Measurements from ENCODE around the gene CCL11. TPM values are rescaled to one million over a fixed set of nuclear protein-coding genes. Genes with fewer than 3 reads are reported as not detected.

CCL11 gene
- total and polyA plus RNA-seq, 4 donors = not detected

GRCh38 chr17:34260861-34261260 lies 24.7 kb upstream of the CCL11 start:
- Histone ChIP-seq H3K9ac (ENCODE audit: low read depth in 1 of 2, low read length in 2 of 2) (no peak overlapping the region), H3K36me3 (ENCODE audit: control insufficient read depth in 4 of 4, insufficient read depth in 3 of 4, low read depth in 1 of 4, low read length in 3 of 4) (no peaks in the 10 kb centered on the region), H3K4me1 (ENCODE audit: control insufficient read depth in 4 of 4, insufficient read depth in 4 of 4, low read length in 3 of 4) (no peaks in the 10 kb centered on the region), H3K4me3 (ENCODE audit: low read depth in 1 of 3, low read length in 3 of 3) (no peak overlapping the region), H3K27ac (ENCODE audit: low read depth in 1 of 2, low read length in 2 of 2) (no peak overlapping the region), H3K9me3 (ENCODE audit: control insufficient read depth in 4 of 4, low read length in 3 of 4) (no peaks in the 10 kb centered on the region), H3K27me3 (ENCODE audit: control insufficient read depth in 4 of 4, insufficient read depth in 4 of 4, low read length in 3 of 4) (no peaks in the 10 kb centered on the region)
- no peak for DNase-seq (ENCODE audit: low spot score)
- WGBS = 64% methylated on average over 4 of the region's 4 CpGs
- TF ChIP-seq SP1 (IDR thresholded peaks at IDR 0.05) = no peak
- no peak for TF ChIP-seq FOXA2 (IDR thresholded peaks at IDR 0.05)
- TF ChIP-seq, protein P1, sequence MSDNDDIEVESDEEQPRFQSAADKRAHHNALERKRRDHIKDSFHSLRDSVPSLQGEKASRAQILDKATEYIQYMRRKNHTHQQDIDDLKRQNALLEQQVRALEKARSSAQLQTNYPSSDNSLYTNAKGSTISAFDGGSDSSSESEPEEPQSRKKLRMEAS (IDR thresholded peaks at IDR 0.05) = no peak
- no peak for TF ChIP-seq HNF4G (IDR thresholded peaks at IDR 0.05)
- no peak for TF ChIP-seq YY1 (IDR thresholded peaks at IDR 0.05)
- TF ChIP-seq CTCF (IDR thresholded peaks at IDR 0.05; ENCODE audit: low read depth, low read length, missing input control) = no peak
- no peak for TF ChIP-seq RAD21 (IDR thresholded peaks at IDR 0.05)
- TF ChIP-seq NR2F2 (IDR thresholded peaks at IDR 0.05) = no peak
- TF ChIP-seq GABPA (IDR thresholded peaks at IDR 0.05 in 1 of 2, conservative IDR thresholded peaks at IDR 0.05 in 1 of 2) = no peak
- no peak for TF ChIP-seq JUND (IDR thresholded peaks at IDR 0.05)
- no peak for TF ChIP-seq EGR1 (IDR thresholded peaks at IDR 0.05; ENCODE audit: low read depth in 2 of 2)
- TF ChIP-seq, protein P2, sequence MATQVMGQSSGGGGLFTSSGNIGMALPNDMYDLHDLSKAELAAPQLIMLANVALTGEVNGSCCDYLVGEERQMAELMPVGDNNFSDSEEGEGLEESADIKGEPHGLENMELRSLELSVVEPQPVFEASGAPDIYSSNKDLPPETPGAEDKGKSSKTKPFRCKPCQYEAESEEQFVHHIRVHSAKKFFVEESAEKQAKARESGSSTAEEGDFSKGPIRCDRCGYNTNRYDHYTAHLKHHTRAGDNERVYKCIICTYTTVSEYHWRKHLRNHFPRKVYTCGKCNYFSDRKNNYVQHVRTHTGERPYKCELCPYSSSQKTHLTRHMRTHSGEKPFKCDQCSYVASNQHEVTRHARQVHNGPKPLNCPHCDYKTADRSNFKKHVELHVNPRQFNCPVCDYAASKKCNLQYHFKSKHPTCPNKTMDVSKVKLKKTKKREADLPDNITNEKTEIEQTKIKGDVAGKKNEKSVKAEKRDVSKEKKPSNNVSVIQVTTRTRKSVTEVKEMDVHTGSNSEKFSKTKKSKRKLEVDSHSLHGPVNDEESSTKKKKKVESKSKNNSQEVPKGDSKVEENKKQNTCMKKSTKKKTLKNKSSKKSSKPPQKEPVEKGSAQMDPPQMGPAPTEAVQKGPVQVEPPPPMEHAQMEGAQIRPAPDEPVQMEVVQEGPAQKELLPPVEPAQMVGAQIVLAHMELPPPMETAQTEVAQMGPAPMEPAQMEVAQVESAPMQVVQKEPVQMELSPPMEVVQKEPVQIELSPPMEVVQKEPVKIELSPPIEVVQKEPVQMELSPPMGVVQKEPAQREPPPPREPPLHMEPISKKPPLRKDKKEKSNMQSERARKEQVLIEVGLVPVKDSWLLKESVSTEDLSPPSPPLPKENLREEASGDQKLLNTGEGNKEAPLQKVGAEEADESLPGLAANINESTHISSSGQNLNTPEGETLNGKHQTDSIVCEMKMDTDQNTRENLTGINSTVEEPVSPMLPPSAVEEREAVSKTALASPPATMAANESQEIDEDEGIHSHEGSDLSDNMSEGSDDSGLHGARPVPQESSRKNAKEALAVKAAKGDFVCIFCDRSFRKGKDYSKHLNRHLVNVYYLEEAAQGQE (IDR thresholded peaks at IDR 0.05) = no peak
- TF ChIP-seq HNF4A (conservative IDR thresholded peaks at IDR 0.05) = no peak
- no peak for TF ChIP-seq RXRA (IDR thresholded peaks at IDR 0.05)
- no peak for TF ChIP-seq ZBTB33 (IDR thresholded peaks at IDR 0.05)

DNA sequence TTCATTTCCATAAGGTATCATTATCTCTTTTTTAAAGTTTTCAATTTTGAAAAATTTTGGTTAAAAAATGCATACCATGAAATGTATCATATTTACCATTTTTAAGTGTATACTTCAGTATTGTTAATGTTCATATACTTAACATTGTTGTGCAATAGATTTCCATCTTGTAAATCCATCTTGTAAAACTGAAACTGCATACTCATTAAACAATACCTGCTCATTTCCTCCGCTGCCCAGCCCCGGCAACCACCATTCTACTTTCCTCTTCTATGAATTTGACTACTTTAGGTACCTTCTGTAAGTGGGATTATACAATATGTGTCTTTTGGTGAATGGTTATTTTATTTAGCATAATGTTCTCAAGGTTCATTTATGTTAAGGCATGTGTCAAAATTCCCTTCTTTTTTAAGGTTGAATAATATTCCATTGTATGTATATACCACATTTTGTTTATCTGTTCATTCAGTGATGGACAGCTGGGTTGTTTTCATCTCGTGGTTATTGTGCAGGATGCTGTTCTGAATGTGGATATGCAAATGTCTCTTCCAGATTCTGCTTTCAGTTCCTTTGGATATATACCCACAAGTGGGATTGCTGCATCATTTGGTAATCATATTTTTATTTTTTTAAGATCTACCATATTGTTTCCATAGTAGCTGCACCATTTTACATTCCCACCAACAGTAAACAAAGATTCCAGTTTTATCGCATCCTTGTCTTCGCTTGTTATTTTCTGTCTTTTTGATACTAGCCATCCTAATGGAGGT lies 23.8 kb upstream of the CCL11 start:
- no peak for DNase-seq (ENCODE audit: low spot score)
- WGBS = 83% methylated on average over 5 of the region's 5 CpGs
- H3K4me3 ChIP-seq (ENCODE audit: low read depth in 1 of 3, low read length in 3 of 3) = no peak overlapping the region
- no peak overlapping the region for H3K9ac ChIP-seq (ENCODE audit: low read depth in 1 of 2, low read length in 2 of 2)
- no peaks in the 10 kb centered on the region for H3K36me3 ChIP-seq (ENCODE audit: control insufficient read depth in 4 of 4, insufficient read depth in 3 of 4, low read depth in 1 of 4, low read length in 3 of 4)
- H3K27me3 ChIP-seq (ENCODE audit: control insufficient read depth in 4 of 4, insufficient read depth in 4 of 4, low read length in 3 of 4) = no peaks in the 10 kb centered on the region
- no peak overlapping the region for H3K27ac ChIP-seq (ENCODE audit: low read depth in 1 of 2, low read length in 2 of 2)
- no peaks in the 10 kb centered on the region for H3K4me1 ChIP-seq (ENCODE audit: control insufficient read depth in 4 of 4, insufficient read depth in 4 of 4, low read length in 3 of 4)
- H3K9me3 ChIP-seq (ENCODE audit: control insufficient read depth in 4 of 4, low read length in 3 of 4) = no peaks in the 10 kb centered on the region
- no peak for TF ChIP-seq ZBTB33 (IDR thresholded peaks at IDR 0.05)
- TF ChIP-seq TAF1 (conservative IDR thresholded peaks at IDR 0.05) = no peak
- no peak for TF ChIP-seq EGR1 (IDR thresholded peaks at IDR 0.05; ENCODE audit: low read depth in 2 of 2)
- TF ChIP-seq CTCF (IDR thresholded peaks at IDR 0.05; ENCODE audit: low read depth, low read length, missing input control) = no peak
- TF ChIP-seq SP1 (IDR thresholded peaks at IDR 0.05) = no peak
- no peak for TF ChIP-seq GABPA (IDR thresholded peaks at IDR 0.05 in 1 of 2, conservative IDR thresholded peaks at IDR 0.05 in 1 of 2)
- no peak for TF ChIP-seq HNF4G (IDR thresholded peaks at IDR 0.05)
- TF ChIP-seq RXRA (IDR thresholded peaks at IDR 0.05) = no peak
- TF ChIP-seq NR2F2 (IDR thresholded peaks at IDR 0.05) = no peak
- no peak for TF ChIP-seq HNF4A (conservative IDR thresholded peaks at IDR 0.05)
- no peak for TF ChIP-seq FOXA2 (IDR thresholded peaks at IDR 0.05)
- no peak for TF ChIP-seq ATF3 (IDR thresholded peaks at IDR 0.05)
- no peak for TF ChIP-seq FOXA1 (IDR thresholded peaks at IDR 0.05)
- no peak for TF ChIP-seq RAD21 (IDR thresholded peaks at IDR 0.05)

Measured in liver (tissue), 9 donors.